IMR-90 (cell line): ENCODE data around the gene CCT7.

Experiments
- CEBPB ChIP-seq: IDR thresholded peaks from 2 replicates; pipeline ENCODE4 v1.6.1; 2012; ENCODE audit warnings: low read depth, low read length, improper control_type of control experiment
- MAFK ChIP-seq: IDR thresholded peaks from 2 replicates; pipeline ENCODE4 v1.6.1; 2012; ENCODE audit warnings: low read depth, low read length, improper control_type of control experiment
- MAZ ChIP-seq: IDR thresholded peaks from 2 replicates; pipeline ENCODE4 v1.6.1; 2012; ENCODE audit warnings: low read depth, mild to moderate bottlenecking, low read length, improper control_type of control experiment, moderate library complexity, borderline replicate concordance
- MXI1 ChIP-seq: IDR thresholded peaks from 2 replicates; pipeline ENCODE4 v1.6.1; 2012; ENCODE audit warnings: low read depth, mild to moderate bottlenecking, low read length, moderate library complexity, borderline replicate concordance
- NFE2L2 ChIP-seq: fragments of 150-350 bp; IDR thresholded peaks from 2 replicates; pipeline ENCODE4 v1.6.1; 2016; ENCODE audit warnings: low read depth, mild to moderate bottlenecking, low read length
- POLR2A ChIP-seq: IDR thresholded peaks from 2 replicates; pipeline ENCODE4 v1.6.1; 2012; ENCODE audit warnings: mild to moderate bottlenecking, low read depth, low read length
- RAD21 ChIP-seq: IDR thresholded peaks from 2 replicates; pipeline ENCODE4 v1.6.1; 2012; ENCODE audit warnings: low read length, improper control_type of control experiment
- RCOR1 ChIP-seq: IDR thresholded peaks from 2 replicates; pipeline ENCODE4 v1.6.1; 2012; ENCODE audit warnings: mild to moderate bottlenecking, low read length, improper control_type of control experiment; ENCODE audit not compliant: insufficient replicate concordance
- TF ChIP-seq, protein P1 (sequence below): conservative IDR thresholded peaks from 2 replicates; pipeline ENCODE4 v1.5.1; 2012; ENCODE audit warnings: mild to moderate bottlenecking, low read depth, low read length, improper control_type of control experiment
- TF ChIP-seq, protein P2 (sequence below): fragments of 150-350 bp; IDR thresholded peaks from 2 replicates; pipeline ENCODE4 v1.6.1; 2017; ENCODE audit warnings: mild to moderate bottlenecking, antibody characterized with exemption, low read length, low read depth

DNA sequence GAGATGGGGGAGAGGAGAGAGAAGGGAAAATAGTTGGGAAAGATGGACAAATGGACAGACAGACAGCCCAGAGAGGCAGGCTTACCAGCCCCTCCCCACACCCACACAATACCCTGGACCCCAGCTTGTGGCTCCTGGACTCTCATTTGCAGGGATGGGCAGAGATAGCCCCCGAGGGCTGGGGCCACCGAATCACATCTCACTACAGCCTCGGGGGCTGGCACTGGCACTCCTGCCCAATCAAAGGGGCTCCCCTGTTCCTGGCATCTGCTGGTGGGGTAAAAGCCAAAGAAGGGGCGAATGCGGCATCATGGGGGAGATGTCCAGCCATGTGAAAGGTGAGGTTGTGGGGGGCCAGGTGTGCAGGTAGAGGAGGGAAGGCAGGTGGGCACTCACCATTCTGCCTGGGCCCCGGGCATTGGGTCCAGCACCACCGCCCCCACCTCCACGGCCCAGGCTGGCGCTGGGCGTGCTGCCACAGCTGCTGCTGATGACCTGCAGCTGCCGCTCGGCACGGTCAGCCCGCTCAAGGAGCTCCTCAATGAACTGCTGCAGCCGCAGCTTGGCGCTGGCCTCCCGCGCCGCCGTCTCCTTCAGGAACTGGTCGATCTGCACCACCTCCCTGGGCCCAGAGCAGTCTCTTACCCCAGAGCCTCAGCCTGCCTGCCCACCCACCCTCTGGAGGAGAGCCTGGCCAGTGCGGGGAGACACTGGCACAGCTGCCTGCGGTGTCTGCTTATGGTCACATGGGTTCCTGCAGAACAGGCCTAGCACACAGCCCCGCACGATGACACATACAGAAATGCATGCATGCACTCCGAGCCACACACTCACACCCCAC, 32.2 kb downstream of the CCT7 start:
- TF ChIP-seq, protein P1, sequence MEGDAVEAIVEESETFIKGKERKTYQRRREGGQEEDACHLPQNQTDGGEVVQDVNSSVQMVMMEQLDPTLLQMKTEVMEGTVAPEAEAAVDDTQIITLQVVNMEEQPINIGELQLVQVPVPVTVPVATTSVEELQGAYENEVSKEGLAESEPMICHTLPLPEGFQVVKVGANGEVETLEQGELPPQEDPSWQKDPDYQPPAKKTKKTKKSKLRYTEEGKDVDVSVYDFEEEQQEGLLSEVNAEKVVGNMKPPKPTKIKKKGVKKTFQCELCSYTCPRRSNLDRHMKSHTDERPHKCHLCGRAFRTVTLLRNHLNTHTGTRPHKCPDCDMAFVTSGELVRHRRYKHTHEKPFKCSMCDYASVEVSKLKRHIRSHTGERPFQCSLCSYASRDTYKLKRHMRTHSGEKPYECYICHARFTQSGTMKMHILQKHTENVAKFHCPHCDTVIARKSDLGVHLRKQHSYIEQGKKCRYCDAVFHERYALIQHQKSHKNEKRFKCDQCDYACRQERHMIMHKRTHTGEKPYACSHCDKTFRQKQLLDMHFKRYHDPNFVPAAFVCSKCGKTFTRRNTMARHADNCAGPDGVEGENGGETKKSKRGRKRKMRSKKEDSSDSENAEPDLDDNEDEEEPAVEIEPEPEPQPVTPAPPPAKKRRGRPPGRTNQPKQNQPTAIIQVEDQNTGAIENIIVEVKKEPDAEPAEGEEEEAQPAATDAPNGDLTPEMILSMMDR, result no peak
- TF ChIP-seq NFE2L2 (no peak), POLR2A (no peak), MAZ (no peak), CEBPB (no peak), RCOR1 (no peak), RAD21 (no peak), MAFK (no peak), MXI1 (no peak)
- TF ChIP-seq, protein P2, sequence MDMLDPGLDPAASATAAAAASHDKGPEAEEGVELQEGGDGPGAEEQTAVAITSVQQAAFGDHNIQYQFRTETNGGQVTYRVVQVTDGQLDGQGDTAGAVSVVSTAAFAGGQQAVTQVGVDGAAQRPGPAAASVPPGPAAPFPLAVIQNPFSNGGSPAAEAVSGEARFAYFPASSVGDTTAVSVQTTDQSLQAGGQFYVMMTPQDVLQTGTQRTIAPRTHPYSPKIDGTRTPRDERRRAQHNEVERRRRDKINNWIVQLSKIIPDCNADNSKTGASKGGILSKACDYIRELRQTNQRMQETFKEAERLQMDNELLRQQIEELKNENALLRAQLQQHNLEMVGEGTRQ, result peak; percentile 39; the same call in 1 of the 2 replicates
